GM10847 (cell line): ENCODE measurements around the gene CDHR4.

Experiments
- POLR2A ChIP-seq: IDR thresholded peaks from 2 replicates; pipeline ENCODE4 v1.6.1; 2011; ENCODE audit not compliant: insufficient read length; ENCODE audit errors: extremely low read depth

Gene CDHR4

DNA sequence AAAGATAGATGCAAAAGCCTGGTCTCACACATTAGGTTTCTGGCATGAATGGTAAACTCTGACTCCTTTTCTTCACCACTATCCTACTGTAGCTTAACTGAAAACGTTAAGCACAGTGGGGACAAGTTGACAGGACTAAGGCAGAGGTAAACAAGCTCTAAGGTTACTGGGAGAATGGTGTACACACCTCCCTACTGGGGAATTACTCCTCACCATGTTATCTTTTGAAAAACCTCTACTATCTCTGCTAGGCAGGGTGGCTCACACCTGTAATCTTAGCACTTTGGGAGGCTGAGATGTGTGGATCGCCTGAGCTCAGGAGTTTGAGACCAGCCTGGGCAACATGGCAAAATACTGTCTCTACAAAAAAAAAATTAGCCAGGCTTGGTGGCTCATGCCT, 42.5 kb downstream of the CDHR4 start:
- TF ChIP-seq POLR2A: no peak

DNA sequence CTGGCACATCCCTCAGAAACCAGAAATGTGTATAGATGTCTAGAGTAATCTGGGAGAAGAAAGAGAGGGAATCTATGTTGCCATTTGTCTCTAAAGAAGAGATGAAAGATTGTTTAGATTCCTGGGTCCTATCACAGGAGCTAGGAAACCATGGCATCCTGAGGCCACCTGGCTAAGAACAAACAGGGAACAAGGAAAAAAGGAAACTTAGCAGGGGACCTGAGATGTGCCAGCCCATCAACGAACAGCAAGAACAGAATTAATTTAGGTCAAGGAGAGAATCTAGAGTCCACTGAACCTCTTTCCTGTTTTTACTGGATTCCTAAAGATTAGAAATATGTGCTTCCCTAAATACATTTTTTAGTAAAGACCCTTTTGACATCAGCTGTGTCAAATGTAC, 43.6 kb downstream of the CDHR4 start:
- TF ChIP-seq POLR2A: no peak

DNA sequence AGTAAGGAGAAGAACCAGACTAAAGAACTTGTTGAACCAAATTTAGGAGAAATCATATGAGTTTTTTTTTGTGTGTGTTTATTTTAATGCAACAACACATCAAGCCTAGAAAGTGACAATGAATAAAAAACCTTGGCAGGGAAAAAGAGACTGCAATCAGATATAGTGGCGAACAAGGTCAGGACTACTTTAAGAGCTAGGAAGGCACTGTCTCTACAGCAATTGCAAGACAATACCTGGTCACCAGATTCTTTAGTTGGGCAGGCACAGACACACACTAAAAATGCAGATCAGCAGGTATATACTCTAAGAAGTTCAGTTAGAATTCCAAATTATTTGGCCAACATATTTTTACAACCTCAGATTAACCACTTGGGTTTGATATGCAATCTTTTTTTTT, 45.1 kb downstream of the CDHR4 start:
- TF ChIP-seq POLR2A: no peak

DNA sequence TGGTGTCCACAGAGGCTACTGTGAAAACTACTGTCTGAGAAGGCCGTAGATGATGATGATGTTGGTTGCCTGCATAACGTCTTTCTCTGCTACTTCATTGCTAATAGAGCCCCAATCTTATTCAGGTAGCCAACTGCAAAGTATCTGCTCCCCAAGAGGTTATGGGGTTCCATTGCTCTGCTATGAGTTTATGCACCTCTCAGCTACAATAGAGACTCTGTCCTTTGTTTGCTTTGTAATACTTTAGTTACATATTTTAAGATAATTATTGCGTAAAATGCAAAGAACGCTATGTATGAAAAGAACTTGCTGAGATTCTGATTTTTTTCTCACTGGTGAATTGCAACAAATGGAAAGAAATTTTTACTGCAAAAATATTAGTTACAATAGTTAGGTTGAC, 48.2 kb downstream of the CDHR4 start:
- no peak for TF ChIP-seq POLR2A

DNA sequence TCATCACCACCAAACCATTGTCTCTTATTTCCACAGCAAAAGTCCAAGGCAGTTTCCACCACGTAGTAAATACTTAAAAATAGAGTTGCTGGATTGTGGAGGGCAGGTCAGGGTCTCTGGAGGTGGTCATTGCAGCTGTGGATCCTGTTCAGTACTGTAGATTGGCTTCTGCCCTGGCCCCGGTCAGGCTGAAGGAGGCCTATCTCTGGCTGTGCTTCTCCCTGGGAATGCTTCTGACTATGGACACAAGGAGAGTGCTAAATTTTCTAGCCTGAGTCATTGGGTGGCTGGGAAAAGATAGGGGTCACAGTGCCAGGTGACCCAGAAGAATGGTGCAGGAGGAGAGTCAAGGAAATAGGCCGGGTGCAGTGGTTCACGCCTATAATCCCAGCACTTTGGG, 49.6 kb downstream of the CDHR4 start:
- TF ChIP-seq POLR2A: no peak

DNA sequence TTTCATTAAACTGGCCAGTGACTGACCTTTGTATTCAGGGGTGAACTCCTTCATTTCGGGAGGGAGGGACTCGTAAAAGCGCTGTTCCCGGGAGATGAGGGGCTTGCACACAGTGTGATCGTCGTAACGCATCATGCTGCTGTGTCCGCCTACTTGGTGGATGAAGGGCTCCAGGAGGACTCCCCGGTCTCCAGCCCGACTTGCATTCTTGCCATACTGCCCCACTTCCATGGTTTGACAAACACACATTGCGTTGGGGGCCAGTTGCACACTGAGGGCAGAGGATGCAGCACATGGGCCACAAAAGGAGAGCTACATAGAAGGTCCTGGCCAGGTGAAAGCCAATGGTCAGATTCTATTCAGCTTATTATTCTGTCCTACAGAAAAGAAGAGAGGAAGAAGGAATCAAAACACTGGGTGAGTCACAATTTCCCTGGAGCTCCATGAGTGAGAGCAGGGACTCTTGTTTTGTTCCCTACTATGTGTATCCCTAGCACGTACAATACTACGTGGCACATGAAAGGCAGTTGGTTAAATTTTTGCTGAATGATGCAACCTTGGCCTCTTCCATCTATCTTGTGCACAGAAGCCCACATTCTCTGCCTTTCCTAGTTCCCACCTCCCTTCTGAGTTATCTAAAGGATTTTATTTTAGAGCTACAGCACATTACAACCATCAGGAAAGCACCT, 51.7 kb downstream of the CDHR4 start:
- no peak for TF ChIP-seq POLR2A

DNA sequence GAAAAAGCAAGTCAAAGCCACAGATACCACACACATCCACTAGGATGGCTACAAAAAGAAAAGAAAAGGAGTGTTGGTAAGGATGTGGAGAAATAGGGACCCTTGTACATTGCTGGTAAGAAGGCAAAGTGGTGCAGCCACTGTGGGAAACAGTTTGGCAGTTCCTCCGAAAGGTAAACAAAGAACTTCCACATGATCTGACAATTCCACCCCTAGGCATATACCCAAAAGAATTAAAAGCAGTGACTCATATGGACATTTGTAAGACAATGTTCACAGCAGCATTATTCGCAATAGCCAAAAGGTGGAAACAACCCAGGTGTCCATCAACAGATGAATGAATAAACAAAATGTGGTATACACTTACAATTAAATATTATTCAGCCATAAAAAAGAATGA, 53.7 kb downstream of the CDHR4 start:
- no peak for TF ChIP-seq POLR2A
